ENCODE results near the gene PSTK. TPM values are rescaled to one million over a fixed set of nuclear protein-coding genes. Genes with fewer than 3 reads are reported as not detected.

PSTK gene
- total RNA-seq, 1 experiment from 2014 or later = 7.9 TPM

DNA sequence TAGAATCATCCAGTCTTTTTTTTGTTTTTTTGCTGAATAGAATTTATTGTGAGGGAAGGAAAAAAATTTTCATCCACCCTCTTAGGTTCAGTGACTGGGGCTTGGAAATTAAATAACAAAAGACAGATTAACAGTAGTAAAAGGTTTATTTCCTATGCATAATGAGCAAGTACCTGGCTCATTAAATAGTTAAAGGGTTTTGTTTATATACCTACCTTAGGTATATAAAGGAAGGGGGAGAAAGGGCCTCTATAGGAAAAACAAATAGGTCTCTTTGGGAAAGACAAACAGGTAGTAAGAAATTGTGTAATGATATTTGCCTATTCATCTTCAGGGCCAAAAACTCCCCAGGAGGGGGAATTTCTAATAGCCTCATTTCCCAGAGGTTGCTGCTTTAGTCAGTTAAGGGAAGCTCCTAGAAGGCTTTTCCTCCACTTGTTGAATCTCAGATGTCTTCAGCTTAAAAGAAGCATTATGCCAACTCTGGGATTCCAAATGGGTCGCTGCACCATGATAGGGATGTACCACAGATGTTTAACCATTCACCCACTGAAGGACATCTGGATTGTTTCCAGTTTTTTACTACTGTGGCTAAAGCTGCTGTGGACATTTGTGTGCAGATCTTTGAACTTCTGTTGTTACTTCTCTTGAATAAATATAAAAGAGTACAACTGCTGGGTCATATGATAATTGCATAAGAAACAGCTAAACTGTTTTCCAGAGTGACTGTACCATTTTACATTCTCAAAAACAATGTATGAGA lies 39.9 kb downstream of the PSTK start:
- Histone ChIP-seq H3K4me1 (no peaks in the 10 kb centered on the region), H3K4me3 (no peak overlapping the region), H3K9me3 (replicated peaks) (no peaks in the 10 kb centered on the region), H3K36me3 (no peaks in the 10 kb centered on the region), H3K27me3 (no peaks in the 10 kb centered on the region), H3K27ac (no peak overlapping the region)
- DNase-seq = no peak

DNA sequence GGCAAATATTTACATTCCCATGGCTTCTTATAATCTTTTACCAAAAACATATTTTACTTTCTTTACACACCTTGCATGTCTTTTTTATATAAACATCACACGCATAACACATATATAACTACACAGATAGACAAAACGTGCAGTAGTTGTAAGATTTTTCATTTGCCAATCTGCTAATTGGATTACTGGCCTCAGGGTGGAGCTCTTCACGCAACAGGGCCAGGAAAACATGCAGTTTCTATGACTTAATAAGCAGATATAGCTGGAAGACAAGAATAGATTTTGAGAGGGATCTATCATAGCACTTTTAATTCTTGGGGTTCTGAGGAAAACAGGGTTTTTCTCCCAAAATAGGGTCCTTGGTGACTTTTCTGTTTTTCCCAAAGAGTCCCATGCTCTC lies 41.3 kb downstream of the PSTK start:
- DNase-seq = peak in 1 of 2 experiments; percentile 10
- H3K4me1 ChIP-seq = no peaks in the 10 kb centered on the region
- H3K36me3 ChIP-seq = no peaks in the 10 kb centered on the region
- no peak overlapping the region for H3K27ac ChIP-seq
- H3K4me3 ChIP-seq = no peak overlapping the region
- no peaks in the 10 kb centered on the region for H3K9me3 ChIP-seq (replicated peaks)
- H3K27me3 ChIP-seq = no peaks in the 10 kb centered on the region

DNA sequence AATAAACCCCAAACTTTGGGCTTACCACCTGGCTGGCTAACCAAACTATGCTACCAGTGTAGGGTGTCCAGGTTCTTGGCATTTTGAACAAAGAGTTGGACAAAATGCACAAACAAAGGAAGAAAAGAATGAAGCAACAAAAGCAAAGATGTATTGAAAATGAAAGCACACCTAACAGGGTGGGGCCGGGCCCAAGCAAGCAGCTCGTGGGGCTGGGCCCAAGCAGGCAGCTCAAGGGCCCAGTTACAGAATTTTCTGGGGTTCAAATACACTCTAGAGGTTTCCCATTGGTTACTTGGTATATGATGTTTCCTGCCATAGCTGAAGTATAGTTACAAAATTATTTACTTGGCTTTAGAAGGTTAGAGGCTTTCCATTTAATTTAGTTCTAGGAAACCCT lies 44.3 kb downstream of the PSTK start:
- no peak for DNase-seq
- Histone ChIP-seq H3K4me1 (no peaks in the 10 kb centered on the region), H3K9me3 (replicated peaks) (no peaks in the 10 kb centered on the region), H3K27ac (no peak overlapping the region), H3K4me3 (no peak overlapping the region), H3K27me3 (no peaks in the 10 kb centered on the region), H3K36me3 (no peaks in the 10 kb centered on the region)

DNA sequence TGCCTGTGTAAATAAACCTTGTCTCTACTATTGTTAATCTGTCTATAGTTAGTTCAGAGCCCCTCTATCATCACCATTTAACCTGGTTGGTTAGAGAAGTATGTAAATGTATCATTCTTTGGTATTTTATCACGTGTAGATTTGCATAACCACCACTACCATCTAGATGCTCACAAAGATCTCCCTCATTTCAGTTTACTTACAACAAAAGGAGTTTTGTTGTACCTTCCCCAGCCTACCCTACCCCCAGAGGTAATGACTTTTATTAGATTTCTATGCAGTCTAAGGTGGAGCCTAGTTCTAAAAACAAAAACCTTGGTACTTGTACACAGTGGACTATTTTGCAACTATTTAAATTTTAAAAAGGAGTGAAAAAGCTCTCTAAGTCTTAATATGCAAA lies 46.1 kb downstream of the PSTK start:
- DNase-seq = no peak
- Histone ChIP-seq H3K4me1 (no peaks in the 10 kb centered on the region), H3K36me3 (no peaks in the 10 kb centered on the region)

DNA sequence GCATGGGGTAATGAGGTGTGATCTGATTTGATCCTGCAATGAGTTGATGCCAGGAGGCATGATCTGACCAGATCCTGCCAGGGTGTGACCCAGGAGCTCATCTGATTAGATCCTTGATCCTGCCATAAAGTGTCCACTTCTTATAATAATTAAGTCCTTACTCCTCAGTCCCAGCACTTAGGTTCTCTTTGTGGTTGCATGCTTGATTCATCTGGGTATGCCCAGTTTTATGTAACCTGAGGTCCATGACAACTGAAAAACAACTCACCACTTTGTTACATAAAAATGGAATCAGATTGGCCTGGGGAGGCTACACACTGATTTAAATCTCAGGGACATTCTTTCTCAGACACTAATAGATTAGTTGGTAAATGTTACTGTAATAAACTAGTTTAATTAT lies 47.7 kb downstream of the PSTK start:
- Histone ChIP-seq H3K36me3 (no peaks in the 10 kb centered on the region), H3K27ac (no peak overlapping the region), H3K27me3 (no peaks in the 10 kb centered on the region), H3K4me3 (no peak overlapping the region), H3K4me1 (no peaks in the 10 kb centered on the region), H3K9me3 (replicated peaks) (no peaks in the 10 kb centered on the region)
- DNase-seq = no peak

More for the DNA sequence above, 46.1 kb downstream of the PSTK start:
- H3K27ac ChIP-seq = no peak overlapping the region
- H3K27me3 ChIP-seq = no peaks in the 10 kb centered on the region
- no peaks in the 10 kb centered on the region for H3K9me3 ChIP-seq (replicated peaks)
- no peak overlapping the region for H3K4me3 ChIP-seq

DNA sequence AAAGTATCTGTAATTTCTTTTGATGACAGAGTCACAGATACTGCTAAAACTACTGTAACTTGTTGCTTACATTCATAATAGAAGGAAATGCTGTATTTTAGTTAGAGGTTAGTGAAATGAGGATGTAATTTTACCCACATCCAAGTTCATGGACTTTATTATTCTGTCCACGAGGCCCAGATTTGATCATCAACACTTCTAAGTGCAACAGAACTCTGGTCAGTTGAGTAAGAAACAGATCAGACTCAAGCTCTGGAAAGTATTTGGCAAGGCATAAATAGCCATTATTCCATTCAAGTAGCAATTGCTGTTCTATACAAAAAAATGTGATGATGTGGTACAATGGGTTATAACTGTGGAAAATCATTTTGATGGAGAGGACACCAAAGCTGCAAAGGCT lies 50.9 kb downstream of the PSTK start:
- Histone ChIP-seq H3K4me1 (no peaks in the 10 kb centered on the region), H3K27ac (no peak overlapping the region), H3K9me3 (replicated peaks) (no peaks in the 10 kb centered on the region), H3K36me3 (no peaks in the 10 kb centered on the region), H3K27me3 (no peaks in the 10 kb centered on the region), H3K4me3 (no peak overlapping the region)
- DNase-seq = no peak

- Histone ChIP-seq H3K27ac (no peak overlapping the region), H3K27me3 (no peaks in the 10 kb centered on the region), H3K36me3 (no peaks in the 10 kb centered on the region), H3K9me3 (replicated peaks) (no peaks in the 10 kb centered on the region), H3K4me1 (no peaks in the 10 kb centered on the region), H3K4me3 (no peak overlapping the region)
- DNase-seq = no peak
Measured at GRCh38 chr10:123034332-123034731, 54.1 kb downstream of the PSTK start.

GRCh38 chr10:123035467-123036086 lies 55.4 kb downstream of the PSTK start:
- H3K4me3 ChIP-seq = no peak overlapping the region
- no peaks in the 10 kb centered on the region for H3K36me3 ChIP-seq
- no peak overlapping the region for H3K27ac ChIP-seq
- H3K27me3 ChIP-seq = no peaks in the 10 kb centered on the region
- H3K4me1 ChIP-seq = no peaks in the 10 kb centered on the region
- H3K9me3 ChIP-seq (replicated peaks) = no peaks in the 10 kb centered on the region
- DNase-seq = no peak

GRCh38 chr10:123038782-123039631 lies 58.8 kb downstream of the PSTK start:
- no peak overlapping the region for H3K4me3 ChIP-seq
- H3K27me3 ChIP-seq = no peaks in the 10 kb centered on the region
- H3K27ac ChIP-seq = no peak overlapping the region
- H3K9me3 ChIP-seq (replicated peaks) = no peaks in the 10 kb centered on the region
- peak in 1 of 2 experiments; percentile 23 for DNase-seq
- no peaks in the 10 kb centered on the region for H3K36me3 ChIP-seq
- H3K4me1 ChIP-seq = no peaks in the 10 kb centered on the region

DNA sequence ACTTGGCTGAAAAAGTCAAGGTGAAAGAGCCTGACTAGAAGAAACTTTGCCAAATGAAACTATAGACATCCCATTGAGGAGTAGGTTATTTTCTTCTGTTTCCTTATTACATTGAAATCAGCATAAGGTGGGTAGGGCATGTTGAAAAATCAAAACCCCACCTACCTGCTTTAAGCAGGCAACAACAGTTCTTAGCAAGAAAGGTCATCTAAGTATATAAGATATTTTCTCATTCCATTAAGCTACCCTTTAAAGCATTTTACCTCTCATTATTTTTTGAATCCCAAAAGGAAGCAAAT lies 59.4 kb downstream of the PSTK start:
- Histone ChIP-seq H3K4me3 (no peak overlapping the region), H3K27me3 (no peaks in the 10 kb centered on the region), H3K27ac (no peak overlapping the region), H3K9me3 (replicated peaks) (no peaks in the 10 kb centered on the region), H3K4me1 (no peaks in the 10 kb centered on the region), H3K36me3 (no peaks in the 10 kb centered on the region)
- DNase-seq = no peak

Other genes starting within 250 kb of the PSTK start
- 1.9 and 3.3 TPM in 2 replicates for gene CUZD1, start 134.5 kb upstream of the PSTK start, total RNA-seq (2014; rRNA removed; shearing (Covaris generic))
- 11.2 and 19.9 TPM in 2 replicates for gene FAM24B, start 100.8 kb upstream of the PSTK start, total RNA-seq (2014; rRNA removed; shearing (Covaris generic))
- gene FAM24A, start 69.8 kb upstream of the PSTK start, total RNA-seq (2014; rRNA removed; shearing (Covaris generic)) = not detected in 2 replicates
- gene C10orf88, start 26.2 kb upstream of the PSTK start, total RNA-seq (2014; rRNA removed; shearing (Covaris generic)) = 12.0 and 14.1 TPM in 2 replicates
- 7.8 and 9.3 TPM in 2 replicates for gene IKZF5, start 28.4 kb downstream of the PSTK start, total RNA-seq (2014; rRNA removed; shearing (Covaris generic))
- gene ACADSB, start 28.6 kb downstream of the PSTK start, total RNA-seq (2014; rRNA removed; shearing (Covaris generic)) = 8.0 and 9.6 TPM in 2 replicates
- 0.12 and 0.23 TPM in 2 replicates for gene HMX3, start 155.6 kb downstream of the PSTK start, total RNA-seq (2014; rRNA removed; shearing (Covaris generic))
- not detected in 2 replicates for gene HMX2, start 167.7 kb downstream of the PSTK start, total RNA-seq (2014; rRNA removed; shearing (Covaris generic))
- 211 and 218 TPM in 2 replicates for gene BUB3, start 174.0 kb downstream of the PSTK start, total RNA-seq (2014; rRNA removed; shearing (Covaris generic))

Data from SJCRH30 (cell line).